A549 (cell line): ENCODE measurements around the gene CDKN2C. TPM values are rescaled to one million over a fixed set of nuclear protein-coding genes. Genes with fewer than 3 reads are reported as not detected.

Experiments used
- ATAC-seq, 2 experiments: fragments of 200-7000 bp in 1 of 2; fragments of >200 bp in 1 of 2; cut with Nextera tagmentation in 1 of 2; cut with Tn5 transposase in 1 of 2; 3 replicates each; pipeline versions ENCODE4 v1.8.0 to v1.9.1; 2018 to 2020; ENCODE audit warnings: mild to moderate bottlenecking in 1 of 2, moderate library complexity in 1 of 2
- CTCF ChIA-PET: fragments of 300-600 bp; sonication (Branson Sonifier 250); formaldehyde crosslinking; extraction: SDS; loops from one replicate; lab custom pipeline; 2021; ENCODE audit warnings: antibody characterized with exemption, inconsistent platforms; lab: Yijun Ruan, JAX
- POLR2A ChIA-PET: fragments of 350-600 bp; formaldehyde crosslinking; extraction: SDS; loops from one replicate; lab custom pipeline; 2021; ENCODE audit warnings: antibody characterized with exemption, inconsistent platforms; lab: Yijun Ruan, JAX
- DNase-seq, 2 experiments: peaks; one replicate each; pipeline versions ENCODE4 v3.0.0 to v3.0.0-alpha.2; 2011 to 2016; ENCODE audit warnings: low read depth in 1 of 2, low spot score in 1 of 2
- FAIRE-seq: peaks from 2 replicates; lab custom pipeline; 2011; peaks lifted over from hg19 to GRCh38; lab: Jason Lieb, UNC
- H3K27ac ChIP-seq, 2 experiments: fragments of >200 bp; sonication (Bioruptor Twin); formaldehyde crosslinking; 3 replicates each; pipeline ENCODE4 v1.5.1; 2016 to 2017
- H3K4me1 ChIP-seq: fragments of >200 bp; sonication (Bioruptor Twin); formaldehyde crosslinking; 3 replicates; pipeline ENCODE4 v1.6.1; 2016
- H3K4me2 ChIP-seq: fragments of >200 bp; sonication (Bioruptor Twin); formaldehyde crosslinking; 3 replicates; pipeline ENCODE4 v1.6.1; 2016
- H3K4me3 ChIP-seq: fragments of >200 bp; sonication (Bioruptor Twin); formaldehyde crosslinking; 3 replicates; pipeline ENCODE4 v1.5.1; 2016
- H3K9me3 ChIP-seq: fragments of >200 bp; sonication (Bioruptor Twin); formaldehyde crosslinking; 3 replicates; pipeline ENCODE4 v1.6.1; 2016
- BHLHE40 ChIP-seq: IDR thresholded peaks from 2 replicates; pipeline ENCODE4 v1.6.1; 2012; ENCODE audit warnings: low read depth, low read length, inconsistent platforms
- CEBPB ChIP-seq, 2 experiments: fragments of >200 bp in 1 of 2; sonication (Bioruptor Twin) in 1 of 2; formaldehyde crosslinking in 1 of 2; IDR thresholded peaks; 2 replicates each; pipeline ENCODE4 v1.6.1; 2012 to 2016
- CHD4 ChIP-seq: fragments of 200-600 bp; sonication (generic); IDR thresholded peaks from 2 replicates; pipeline ENCODE4 v1.6.1; 2016; ENCODE audit warnings: antibody characterized with exemption, mild to moderate bottlenecking, borderline replicate concordance
- EHF ChIP-seq: fragments of 250-450 bp; sonication (Bioruptor Pico); IDR thresholded peaks from 2 replicates; pipeline ENCODE4 v1.5.0; 2020; ENCODE audit warnings: mild to moderate bottlenecking
- EHMT2 ChIP-seq: fragments of 200-600 bp; sonication (generic); IDR thresholded peaks from 2 replicates; pipeline ENCODE4 v1.6.1; 2016; ENCODE audit warnings: antibody characterized with exemption, low read depth, mild to moderate bottlenecking, moderate library complexity
- EP300 ChIP-seq, 2 experiments: fragments of >200 bp; sonication (Bioruptor Twin); formaldehyde crosslinking; IDR thresholded peaks; 2 replicates in 1 of 2; 3 replicates in 1 of 2; pipeline ENCODE4 v1.6.1; 2016 to 2017
- ESRRA ChIP-seq: fragments of 150-350 bp; IDR thresholded peaks from 2 replicates; pipeline ENCODE4 v1.6.1; 2014; ENCODE audit warnings: mild to moderate bottlenecking, low read length, borderline replicate concordance
- FOSB ChIP-seq: fragments of 250-450 bp; sonication (Bioruptor Pico); IDR thresholded peaks from 2 replicates; pipeline ENCODE4 v1.5.0; 2020; ENCODE audit warnings: mild to moderate bottlenecking, moderate library complexity
- GATA3 ChIP-seq: IDR thresholded peaks from 2 replicates; pipeline ENCODE4 v1.6.1; 2012; ENCODE audit warnings: borderline replicate concordance
- HEYL ChIP-seq: fragments of 250-450 bp; sonication (Bioruptor Pico); IDR thresholded peaks from 2 replicates; pipeline ENCODE4 v1.8.0; 2021; ENCODE audit warnings: mild to moderate bottlenecking, moderate library complexity
- KDM1A ChIP-seq: fragments of 200-600 bp; sonication (generic); IDR thresholded peaks from 2 replicates; pipeline ENCODE4 v1.6.1; 2016; ENCODE audit warnings: low read depth, mild to moderate bottlenecking
- MAFK ChIP-seq: fragments of 450-650 bp; IDR thresholded peaks from 2 replicates; pipeline ENCODE4 v1.6.1; 2014; ENCODE audit not compliant: partially characterized antibody
- MYC ChIP-seq: IDR thresholded peaks from 2 replicates; pipeline ENCODE4 v1.6.1; 2012; ENCODE audit warnings: mild to moderate bottlenecking, inconsistent platforms, low read length, improper control_type of control experiment, borderline replicate concordance
- NR3C1 ChIP-seq: fragments of >200 bp; sonication (Bioruptor Twin); formaldehyde crosslinking; IDR thresholded peaks from 3 replicates; pipeline ENCODE4 v1.6.1; 2017
- RAD21 ChIP-seq, 2 experiments: fragments of >200 bp in 1 of 2; sonication (Bioruptor Twin) in 1 of 2; formaldehyde crosslinking in 1 of 2; IDR thresholded peaks in 1 of 2; conservative IDR thresholded peaks in 1 of 2; 2 replicates in 1 of 2; 3 replicates in 1 of 2; pipeline ENCODE4 v1.6.1; 2012 to 2018; ENCODE audit warnings: inconsistent platforms in 1 of 2
- RARB ChIP-seq: fragments of 250-450 bp; sonication (Bioruptor Pico); IDR thresholded peaks from 2 replicates; pipeline ENCODE4 v1.8.0; 2021; ENCODE audit warnings: mild to moderate bottlenecking, moderate library complexity
- RCOR1 ChIP-seq: fragments of 150-350 bp; IDR thresholded peaks from 2 replicates; pipeline ENCODE4 v1.6.1; 2014; ENCODE audit warnings: antibody characterized with exemption, low read length, low read depth
- RFX5 ChIP-seq: fragments of 450-650 bp; IDR thresholded peaks from 2 replicates; pipeline ENCODE4 v1.7.1; 2014; ENCODE audit warnings: antibody characterized with exemption, mild to moderate bottlenecking, moderate library complexity
- SMC3 ChIP-seq: fragments of >200 bp; sonication (Bioruptor Twin); formaldehyde crosslinking; IDR thresholded peaks from 3 replicates; pipeline ENCODE4 v1.6.1; 2018; ENCODE audit warnings: inconsistent platforms
- SREBF2 ChIP-seq: fragments of 450-650 bp; IDR thresholded peaks from 2 replicates; pipeline ENCODE4 v1.6.1; 2014; ENCODE audit warnings: mild to moderate bottlenecking, moderate library complexity
- TFCP2L1 ChIP-seq: fragments of 250-450 bp; sonication (Bioruptor Pico); IDR thresholded peaks from 2 replicates; pipeline ENCODE4 v1.5.0; 2021; ENCODE audit warnings: mild to moderate bottlenecking
- ZC3H11A ChIP-seq: fragments of 450-650 bp; IDR thresholded peaks from 2 replicates; pipeline ENCODE4 v1.6.1; 2014; ENCODE audit warnings: antibody characterized with exemption, mild to moderate bottlenecking
- ZSCAN20 ChIP-seq: fragments of 250-450 bp; sonication (Bioruptor Pico); IDR thresholded peaks from 2 replicates; pipeline ENCODE4 v1.8.0; 2022; ENCODE audit warnings: mild to moderate bottlenecking, moderate library complexity
- WGBS: methylation state at CpG from one replicate; pipeline ENCODE4 v1.1.6; 2017; ENCODE audit errors: missing lambda C conversion rate; 5-methylcytosine and 5-hydroxymethylcytosine counted together
- polyA plus RNA-seq, 4 experiments: library from polyadenylated mRNA; depleted of rRNA in 3 of 4; stranded (reverse); fragments of >200 nt; fragmentation: RNase III in 1 of 4; extraction: RNeasy Plus Mini Kit Qiagen cat#74134 plus additional on column Dnase treatment in 1 of 4; gene quantifications; 2 replicates in 3 of 4; 3 replicates in 1 of 4; pipeline ENCODE4 v1.2.3, GENCODE V29; 2011 to 2017
- TF ChIP-seq, protein P1 (sequence below): IDR thresholded peaks from 2 replicates; pipeline ENCODE4 v1.6.1; 2012
- TF ChIP-seq, protein P2 (sequence below): IDR thresholded peaks from 2 replicates; pipeline ENCODE4 v1.6.1; 2012; ENCODE audit warnings: low read depth, borderline replicate concordance
- TF ChIP-seq, protein P3 (sequence below): fragments of 250-450 bp; sonication (Bioruptor Pico); IDR thresholded peaks from 2 replicates; pipeline ENCODE4 v1.5.0; 2021; ENCODE audit warnings: mild to moderate bottlenecking, moderate library complexity, borderline replicate concordance
- TF ChIP-seq, protein P4 (sequence below): fragments of 450-650 bp; IDR thresholded peaks from 2 replicates; pipeline ENCODE4 v1.6.1; 2014; ENCODE audit warnings: antibody characterized with exemption

The CDKN2C gene
- polyA plus RNA-seq, 2 of the 4 experiments (the other 2 are of a cell fraction): 13.0 to 17.7 TPM

DNA sequence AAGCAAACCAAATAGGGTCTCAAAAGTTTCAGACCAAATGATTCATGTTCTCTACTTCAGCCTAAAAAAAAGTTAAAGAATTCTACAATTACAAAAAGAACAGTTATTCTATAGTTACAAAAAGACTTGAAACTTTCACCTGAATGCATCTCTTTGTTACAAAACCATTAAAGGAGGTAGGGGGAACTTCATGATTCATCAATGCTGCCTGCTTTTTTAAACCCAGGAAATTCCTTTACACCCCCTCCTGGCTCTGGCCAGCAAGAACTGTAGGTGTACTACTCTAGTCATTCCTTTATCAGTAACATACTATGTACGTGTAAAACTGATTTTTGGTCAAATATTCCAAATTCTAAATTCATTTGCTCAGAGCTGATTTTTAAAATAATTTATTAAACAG, 14.9 kb upstream of the CDKN2C start:
- ChIA-PET POLR2A (interaction anchor here (0.7 kb wide), 1 partner anchor 914 kb away, joined by 3 read pairs; no protein-coding TSS in a partner anchor), CTCF (no interaction called here)
- no peak overlapping the region for H3K4me3 ChIP-seq
- TF ChIP-seq RFX5: no peak
- no peak overlapping the region for H3K4me2 ChIP-seq
- 81% methylated on average over 1 of the region's 1 CpG for WGBS
- no peak for FAIRE-seq
- no peak for ATAC-seq
- no peak for DNase-seq
- no peak overlapping the region for H3K27ac ChIP-seq
- H3K4me1 ChIP-seq: peaks cover 9% of the 10 kb centered on the region; the same call in 2 of the 3 replicates
- H3K9me3 ChIP-seq: no peaks in the 10 kb centered on the region

DNA sequence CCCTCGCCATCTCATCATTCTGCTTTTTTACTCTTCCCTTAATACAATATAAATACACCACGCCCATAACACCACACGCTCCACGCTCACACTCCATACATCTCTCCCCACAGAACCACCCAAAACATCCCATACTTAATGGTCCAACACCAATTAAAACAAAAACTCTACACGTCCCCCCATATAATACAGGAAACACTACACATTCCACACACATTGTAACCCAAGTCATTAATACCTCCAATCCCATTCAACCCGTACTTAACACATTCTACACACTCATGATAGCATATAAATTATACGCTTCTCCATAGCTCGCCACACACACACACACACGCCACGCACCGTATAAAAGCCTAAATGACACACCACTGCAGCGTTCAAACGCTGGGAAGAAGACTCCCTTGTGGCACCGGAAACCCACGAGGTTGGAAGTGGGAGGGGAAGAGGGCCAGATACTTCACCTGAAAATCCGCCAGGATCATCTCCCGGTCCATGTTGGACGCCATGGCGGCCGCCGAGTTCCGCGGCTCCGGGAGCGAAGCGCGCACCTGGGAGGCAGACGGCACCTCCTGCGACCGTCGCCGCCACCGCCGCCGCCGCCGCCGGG, 10.6 kb upstream of the CDKN2C start:
- no peak for TF ChIP-seq HEYL
- TF ChIP-seq RAD21 (conservative IDR thresholded peaks at IDR 0.05 in 1 of 2, IDR thresholded peaks at IDR 0.05 in 1 of 2): 0 out of 5 replicates have a peak, but pooled peaks of 1 of the 2 experiments have one; percentile 2
- Histone ChIP-seq H3K27ac (peak overlapping the region; percentile 83 to 96), H3K9me3 (no peaks in the 10 kb centered on the region), H3K4me1 (peaks cover 17% of the 10 kb centered on the region; the same call in 2 of the 3 replicates), H3K4me2 (peak overlapping the region; percentile 84), H3K4me3 (peak overlapping the region; percentile 68)
- ChIA-PET CTCF (interaction anchor here (2.0 kb wide), 1 partner anchor 30 kb away, joined by 9 read pairs; no protein-coding TSS in a partner anchor), POLR2A (interaction anchor here (2.5 kb wide), 1 partner anchor 10 kb away, joined by 15 read pairs; the partner anchor contains the start of gene CDKN2C)
- FAIRE-seq (no peak), ATAC-seq (peak; percentile 49 to 79), DNase-seq (no peak)
- WGBS: 3% methylated on average over 15 of the region's 38 CpGs

DNA sequence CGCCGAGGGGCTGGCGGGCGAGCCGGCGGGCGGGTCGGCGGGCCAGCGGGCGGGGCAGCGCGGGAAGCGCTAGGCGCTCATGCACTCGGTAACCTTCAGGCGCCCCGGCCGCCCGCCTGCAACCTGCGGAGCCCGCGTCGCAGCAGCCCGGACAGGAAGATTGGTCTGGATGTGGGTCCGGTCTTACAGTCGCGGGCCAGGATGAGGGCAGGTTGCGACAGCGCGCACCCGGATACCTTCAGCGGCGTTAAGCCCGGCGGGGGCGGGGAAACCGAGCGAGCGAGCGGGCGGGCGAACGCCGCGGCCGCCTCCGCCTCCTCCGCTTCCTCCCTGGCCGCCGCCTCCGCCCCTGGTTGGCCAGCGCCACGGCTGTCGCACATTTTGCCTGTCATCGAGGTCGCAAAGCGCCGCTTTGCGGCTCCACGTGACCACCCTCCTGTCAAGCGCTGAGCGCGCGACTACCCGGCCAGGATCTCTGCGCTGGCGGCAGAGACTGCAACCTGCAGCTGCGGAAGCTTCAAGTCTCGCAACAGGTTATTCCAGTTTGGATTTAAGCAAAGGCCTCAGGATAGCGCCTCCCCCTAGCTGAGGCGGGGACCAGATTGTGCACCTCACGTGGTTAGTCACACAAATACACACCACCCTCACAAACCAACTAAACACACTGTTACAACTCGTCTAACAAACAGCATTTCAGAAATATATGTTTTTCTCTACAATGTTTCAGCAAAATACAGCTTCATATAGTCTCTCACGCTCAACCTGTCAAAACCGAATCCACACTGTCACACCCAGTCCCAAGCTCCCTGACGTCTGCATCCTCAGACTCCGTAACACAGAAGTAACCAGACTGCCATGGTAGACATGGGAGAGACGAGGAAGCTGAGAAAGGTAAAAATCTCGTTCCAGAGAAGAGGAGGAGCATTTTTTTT, 9.9 kb upstream of the CDKN2C start, which contains the start of gene FAF1:
FAF1 (minus strand) TSS at position 355 of the 932 bp plus-strand sequence. CDS start 456 bp downstream, outside the sequence.
- FAIRE-seq (no peak), DNase-seq (peak; percentile 89 to 97), ATAC-seq (peak; percentile 93 to 96)
- Histone ChIP-seq H3K9me3 (no peaks in the 10 kb centered on the region), H3K4me3 (peak within 1 kb of the TSS; percentile 68), H3K4me2 (peak within 1 kb of the TSS; percentile 92), H3K27ac (peak within 1 kb of the TSS; percentile 83 to 96), H3K4me1 (peaks cover 17% of the 10 kb centered on the region; the same call in 2 of the 3 replicates)
- under 1% methylated on average over 29 of the region's 80 CpGs for WGBS
- POLR2A ChIA-PET: interaction anchor here (1.4 to 2.5 kb wide), 2 partner anchors 9 to 17 kb away, joined by 5 to 15 read pairs; partner anchors contain the start of gene CDKN2C
- CTCF ChIA-PET: interaction anchor here (1.1 to 2.0 kb wide), 5 partner anchors 9 to 231 kb away, joined by 3 to 9 read pairs (median 6); partner anchors contain the start of gene CDKN2C
- TF ChIP-seq RAD21 (conservative IDR thresholded peaks at IDR 0.05 in 1 of 2, IDR thresholded peaks at IDR 0.05 in 1 of 2): no peak
- no peak for TF ChIP-seq RARB (CRISPR knock-in tag)
- TF ChIP-seq EHF: no peak
- TF ChIP-seq ESRRA: no peak
- TF ChIP-seq MAFK: no peak
- no peak for TF ChIP-seq FOSB (CRISPR knock-in tag)
- no peak for TF ChIP-seq HEYL
- TF ChIP-seq BHLHE40: no peak; the same call in 1 of the 2 replicates
- TF ChIP-seq KDM1A: no peak
- peak; percentile 83 for TF ChIP-seq MYC
- no peak for TF ChIP-seq CHD4
- TF ChIP-seq EP300 (IDR thresholded peaks at IDR 0.05): no peak
- no peak for TF ChIP-seq RFX5
- TF ChIP-seq, protein P1, sequence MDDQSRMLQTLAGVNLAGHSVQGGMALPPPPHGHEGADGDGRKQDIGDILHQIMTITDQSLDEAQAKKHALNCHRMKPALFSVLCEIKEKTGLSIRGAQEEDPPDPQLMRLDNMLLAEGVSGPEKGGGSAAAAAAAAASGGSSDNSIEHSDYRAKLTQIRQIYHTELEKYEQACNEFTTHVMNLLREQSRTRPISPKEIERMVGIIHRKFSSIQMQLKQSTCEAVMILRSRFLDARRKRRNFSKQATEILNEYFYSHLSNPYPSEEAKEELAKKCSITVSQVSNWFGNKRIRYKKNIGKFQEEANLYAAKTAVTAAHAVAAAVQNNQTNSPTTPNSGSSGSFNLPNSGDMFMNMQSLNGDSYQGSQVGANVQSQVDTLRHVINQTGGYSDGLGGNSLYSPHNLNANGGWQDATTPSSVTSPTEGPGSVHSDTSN: 0 out of 2 replicates have a peak, but pooled peaks have one; percentile 35
- no peak for TF ChIP-seq ZSCAN20 (CRISPR knock-in tag)
- TF ChIP-seq, protein P2, sequence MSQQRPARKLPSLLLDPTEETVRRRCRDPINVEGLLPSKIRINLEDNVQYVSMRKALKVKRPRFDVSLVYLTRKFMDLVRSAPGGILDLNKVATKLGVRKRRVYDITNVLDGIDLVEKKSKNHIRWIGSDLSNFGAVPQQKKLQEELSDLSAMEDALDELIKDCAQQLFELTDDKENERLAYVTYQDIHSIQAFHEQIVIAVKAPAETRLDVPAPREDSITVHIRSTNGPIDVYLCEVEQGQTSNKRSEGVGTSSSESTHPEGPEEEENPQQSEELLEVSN: no peak
- TF ChIP-seq, protein P3, sequence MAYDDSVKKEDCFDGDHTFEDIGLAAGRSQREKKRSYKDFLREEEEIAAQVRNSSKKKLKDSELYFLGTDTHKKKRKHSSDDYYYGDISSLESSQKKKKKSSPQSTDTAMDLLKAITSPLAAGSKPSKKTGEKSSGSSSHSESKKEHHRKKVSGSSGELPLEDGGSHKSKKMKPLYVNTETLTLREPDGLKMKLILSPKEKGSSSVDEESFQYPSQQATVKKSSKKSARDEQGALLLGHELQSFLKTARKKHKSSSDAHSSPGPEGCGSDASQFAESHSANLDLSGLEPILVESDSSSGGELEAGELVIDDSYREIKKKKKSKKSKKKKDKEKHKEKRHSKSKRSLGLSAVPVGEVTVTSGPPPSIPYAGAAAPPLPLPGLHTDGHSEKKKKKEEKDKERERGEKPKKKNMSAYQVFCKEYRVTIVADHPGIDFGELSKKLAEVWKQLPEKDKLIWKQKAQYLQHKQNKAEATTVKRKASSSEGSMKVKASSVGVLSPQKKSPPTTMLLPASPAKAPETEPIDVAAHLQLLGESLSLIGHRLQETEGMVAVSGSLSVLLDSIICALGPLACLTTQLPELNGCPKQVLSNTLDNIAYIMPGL (CRISPR knock-in tag): no peak
- 0 out of 3 replicates have a peak, but pooled peaks have one; percentile 14 for TF ChIP-seq SMC3
- TF ChIP-seq SREBF2: no peak
- TF ChIP-seq, protein P4, sequence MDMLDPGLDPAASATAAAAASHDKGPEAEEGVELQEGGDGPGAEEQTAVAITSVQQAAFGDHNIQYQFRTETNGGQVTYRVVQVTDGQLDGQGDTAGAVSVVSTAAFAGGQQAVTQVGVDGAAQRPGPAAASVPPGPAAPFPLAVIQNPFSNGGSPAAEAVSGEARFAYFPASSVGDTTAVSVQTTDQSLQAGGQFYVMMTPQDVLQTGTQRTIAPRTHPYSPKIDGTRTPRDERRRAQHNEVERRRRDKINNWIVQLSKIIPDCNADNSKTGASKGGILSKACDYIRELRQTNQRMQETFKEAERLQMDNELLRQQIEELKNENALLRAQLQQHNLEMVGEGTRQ: peak; percentile 97
- peak in 1 of 2 experiments; percentile 59; a peak in 2 of 4 replicates for TF ChIP-seq CEBPB (IDR thresholded peaks at IDR 0.05)
- TF ChIP-seq GATA3: peak; percentile 64; the same call in 1 of the 2 replicates
- no peak for TF ChIP-seq RCOR1
- TF ChIP-seq ZC3H11A: no peak
- no peak for TF ChIP-seq EHMT2
- TF ChIP-seq NR3C1: no peak
- TF ChIP-seq TFCP2L1 (CRISPR knock-in tag): no peak
